ENCODE measurements around the gene APOOL. TPM values are rescaled to one million over a fixed set of nuclear protein-coding genes. Genes with fewer than 3 reads are reported as not detected.

Gene APOOL
- total RNA-seq, 2 experiments from 2014 or later, result 8.9 to 14.3 TPM

DNA sequence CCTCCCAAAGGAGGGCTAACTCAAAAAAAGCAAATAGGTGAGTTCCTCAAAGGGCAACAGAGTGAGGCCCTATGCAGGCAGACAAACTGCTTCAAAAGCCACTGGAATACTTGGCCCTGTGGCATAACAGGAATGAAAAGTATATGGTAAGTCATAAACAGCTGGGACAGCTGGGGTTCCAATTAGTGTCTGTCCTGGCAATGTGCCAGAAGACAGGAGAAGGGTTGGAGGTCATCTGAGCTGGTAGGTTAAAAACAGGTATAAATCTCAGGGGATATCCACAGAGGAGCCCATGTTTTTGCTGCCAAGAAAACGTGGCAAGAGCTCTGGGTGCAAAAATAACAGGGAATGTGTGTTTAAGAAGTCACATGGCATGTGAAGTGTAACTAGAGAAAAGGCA, 111.6 kb downstream of the APOOL start:
- Histone ChIP-seq H3K9me3 (ENCODE audit: low read length) (no peaks in the 10 kb centered on the region), H3K4me2 (ENCODE audit: low read length) (no peak overlapping the region), H3K36me3 (ENCODE audit: insufficient read depth, low read length) (no peaks in the 10 kb centered on the region), H3K9me2 (ENCODE audit: insufficient read depth, low read length) (no peaks in the 10 kb centered on the region), H2AFZ (ENCODE audit: low read length) (no peak overlapping the region), H3K27ac (ENCODE audit: low read depth, low read length, poor library complexity, severe bottlenecking) (no peak overlapping the region), H4K20me1 (ENCODE audit: insufficient read depth, low read length) (no peaks in the 10 kb centered on the region), H3K4me1 (ENCODE audit: insufficient read depth, low read length, poor library complexity, severe bottlenecking) (no peaks in the 10 kb centered on the region), H3K79me2 (ENCODE audit: insufficient read depth, low read depth, low read length) (no peaks in the 10 kb centered on the region), H3K4me3 (ENCODE audit: low read depth, low read length, poor library complexity, severe bottlenecking) (no peak overlapping the region)
- BruUV-seq (replicated peaks), result no TSS peak
- TF ChIP-seq, protein P1, sequence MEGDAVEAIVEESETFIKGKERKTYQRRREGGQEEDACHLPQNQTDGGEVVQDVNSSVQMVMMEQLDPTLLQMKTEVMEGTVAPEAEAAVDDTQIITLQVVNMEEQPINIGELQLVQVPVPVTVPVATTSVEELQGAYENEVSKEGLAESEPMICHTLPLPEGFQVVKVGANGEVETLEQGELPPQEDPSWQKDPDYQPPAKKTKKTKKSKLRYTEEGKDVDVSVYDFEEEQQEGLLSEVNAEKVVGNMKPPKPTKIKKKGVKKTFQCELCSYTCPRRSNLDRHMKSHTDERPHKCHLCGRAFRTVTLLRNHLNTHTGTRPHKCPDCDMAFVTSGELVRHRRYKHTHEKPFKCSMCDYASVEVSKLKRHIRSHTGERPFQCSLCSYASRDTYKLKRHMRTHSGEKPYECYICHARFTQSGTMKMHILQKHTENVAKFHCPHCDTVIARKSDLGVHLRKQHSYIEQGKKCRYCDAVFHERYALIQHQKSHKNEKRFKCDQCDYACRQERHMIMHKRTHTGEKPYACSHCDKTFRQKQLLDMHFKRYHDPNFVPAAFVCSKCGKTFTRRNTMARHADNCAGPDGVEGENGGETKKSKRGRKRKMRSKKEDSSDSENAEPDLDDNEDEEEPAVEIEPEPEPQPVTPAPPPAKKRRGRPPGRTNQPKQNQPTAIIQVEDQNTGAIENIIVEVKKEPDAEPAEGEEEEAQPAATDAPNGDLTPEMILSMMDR (conservative IDR thresholded peaks at IDR 0.05; ENCODE audit: low read length), result no peak
- TF ChIP-seq EZH2phosphoT487 (IDR thresholded peaks at IDR 0.05; ENCODE audit: borderline replicate concordance, low read depth, low read length), result no peak
- ChIA-PET POLR2A (no interaction called here), CTCF (ENCODE audit: unreplicated experiment) (no interaction called here)
- intact Hi-C loops (cut with micrococcal nuclease; ENCODE audit: unreplicated experiment), result no loop called here
- no peak for DNase-seq (ENCODE audit: low spot score)

DNA sequence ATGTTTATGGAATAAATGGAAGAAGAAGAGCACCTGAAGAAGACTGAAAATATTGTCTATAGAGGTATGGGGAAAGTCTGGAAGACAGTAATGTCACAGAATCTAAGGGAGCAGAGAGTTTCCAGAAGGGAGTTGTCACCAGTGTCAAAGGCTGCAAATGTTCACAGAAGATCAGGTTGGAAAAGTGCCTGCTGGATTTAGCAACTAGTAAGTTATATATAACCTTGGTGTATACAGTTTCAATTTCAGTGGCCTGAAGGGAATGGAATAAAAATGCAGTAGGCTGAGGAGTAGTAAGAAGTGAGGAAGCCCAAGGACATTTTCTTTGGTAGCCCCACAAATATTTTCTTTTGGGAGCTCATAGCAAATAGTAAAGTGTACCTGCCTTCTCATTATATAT, 132.7 kb downstream of the APOOL start:
- no peaks in the 10 kb centered on the region for H3K9me2 ChIP-seq (ENCODE audit: insufficient read depth, low read length)
- ChIA-PET POLR2A (no interaction called here), CTCF (ENCODE audit: unreplicated experiment) (no interaction called here)
- H3K27ac ChIP-seq (ENCODE audit: low read depth, low read length, poor library complexity, severe bottlenecking), result no peak overlapping the region
- H2AFZ ChIP-seq (ENCODE audit: low read length), result no peak overlapping the region
- H3K4me3 ChIP-seq (ENCODE audit: low read depth, low read length, poor library complexity, severe bottlenecking), result no peak overlapping the region
- no peaks in the 10 kb centered on the region for H3K9me3 ChIP-seq (ENCODE audit: low read length)
- H3K79me2 ChIP-seq (ENCODE audit: insufficient read depth, low read depth, low read length), result no peaks in the 10 kb centered on the region
- no TSS peak for BruUV-seq (replicated peaks)
- no peak overlapping the region for H3K4me2 ChIP-seq (ENCODE audit: low read length)
- no peaks in the 10 kb centered on the region for H3K36me3 ChIP-seq (ENCODE audit: insufficient read depth, low read length)
- DNase-seq (ENCODE audit: low spot score), result no peak
- intact Hi-C loops (cut with micrococcal nuclease; ENCODE audit: unreplicated experiment), result no loop called here
- TF ChIP-seq, protein P1 (conservative IDR thresholded peaks at IDR 0.05; ENCODE audit: low read length), result no peak
- TF ChIP-seq EZH2phosphoT487 (IDR thresholded peaks at IDR 0.05; ENCODE audit: borderline replicate concordance, low read depth, low read length), result no peak
- H4K20me1 ChIP-seq (ENCODE audit: insufficient read depth, low read length), result no peaks in the 10 kb centered on the region
- H3K4me1 ChIP-seq (ENCODE audit: insufficient read depth, low read length, poor library complexity, severe bottlenecking), result no peaks in the 10 kb centered on the region

DNA sequence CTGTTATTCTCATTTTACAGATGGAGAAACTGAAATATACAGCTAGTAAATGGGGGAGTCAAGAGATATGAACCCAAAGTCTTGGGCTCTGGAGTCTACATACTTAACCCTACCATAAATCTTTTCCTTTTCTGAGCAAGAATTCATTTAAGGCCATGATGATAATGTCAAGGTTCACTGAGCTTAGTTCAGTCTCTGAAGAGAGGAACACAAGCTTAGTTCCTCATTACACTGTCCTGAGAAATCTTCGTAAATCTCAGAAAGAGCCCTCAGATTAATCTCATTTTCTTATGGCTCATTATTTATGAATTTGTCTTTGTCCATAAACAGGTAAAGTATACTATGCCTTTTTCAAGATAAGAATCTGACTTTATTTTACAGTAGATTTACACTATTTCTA, 135.7 kb downstream of the APOOL start:
- no peaks in the 10 kb centered on the region for H3K9me3 ChIP-seq (ENCODE audit: low read length)
- H3K4me3 ChIP-seq (ENCODE audit: low read depth, low read length, poor library complexity, severe bottlenecking), result no peak overlapping the region
- H3K4me1 ChIP-seq (ENCODE audit: insufficient read depth, low read length, poor library complexity, severe bottlenecking), result no peaks in the 10 kb centered on the region
- no peak overlapping the region for H3K27ac ChIP-seq (ENCODE audit: low read depth, low read length, poor library complexity, severe bottlenecking)
- H3K36me3 ChIP-seq (ENCODE audit: insufficient read depth, low read length), result no peaks in the 10 kb centered on the region
- no peaks in the 10 kb centered on the region for H4K20me1 ChIP-seq (ENCODE audit: insufficient read depth, low read length)
- no peak for DNase-seq (ENCODE audit: low spot score)
- H3K79me2 ChIP-seq (ENCODE audit: insufficient read depth, low read depth, low read length), result no peaks in the 10 kb centered on the region
- TF ChIP-seq EZH2phosphoT487 (IDR thresholded peaks at IDR 0.05; ENCODE audit: borderline replicate concordance, low read depth, low read length), result no peak
- TF ChIP-seq, protein P1 (conservative IDR thresholded peaks at IDR 0.05; ENCODE audit: low read length), result no peak
- H3K4me2 ChIP-seq (ENCODE audit: low read length), result no peak overlapping the region
- no TSS peak for BruUV-seq (replicated peaks)
- intact Hi-C loops (cut with micrococcal nuclease; ENCODE audit: unreplicated experiment), result no loop called here
- no peak overlapping the region for H2AFZ ChIP-seq (ENCODE audit: low read length)
- no peaks in the 10 kb centered on the region for H3K9me2 ChIP-seq (ENCODE audit: insufficient read depth, low read length)
- ChIA-PET CTCF (ENCODE audit: unreplicated experiment) (no interaction called here), POLR2A (no interaction called here)
